Subcutaneous adipose tissue (tissue), 4 donors: Measurements from ENCODE around the gene PAAF1. TPM values are rescaled to one million over a fixed set of nuclear protein-coding genes. Genes with fewer than 3 reads are reported as not detected.

Experiments
- CTCF ChIP-seq: fragments of 450-650 bp; IDR thresholded peaks from one replicate; pipeline ENCODE4 v1.5.1; 2016; ENCODE audit warnings: low read depth, mild to moderate bottlenecking, control low read depth, antibody characterized with exemption, moderate library complexity
- total RNA-seq, 4 donors: library from RNA; depleted of rRNA; stranded (reverse); fragments of >200 nt; gene quantifications; one replicate each; pipeline ENCODE4 v1.1.0, GENCODE V29; 2016

The PAAF1 gene
- total RNA-seq, 4 donors from 2014 or later, result 8.2 to 28.4 (median 20.6) TPM

- no peak for TF ChIP-seq CTCF
These were observed 80.3 kb downstream of the PAAF1 start for GRCh38 chr11:73956876-73957653.

GRCh38 chr11:73957654-73958361, 81.0 kb downstream of the PAAF1 start:
- no peak for TF ChIP-seq CTCF

DNA sequence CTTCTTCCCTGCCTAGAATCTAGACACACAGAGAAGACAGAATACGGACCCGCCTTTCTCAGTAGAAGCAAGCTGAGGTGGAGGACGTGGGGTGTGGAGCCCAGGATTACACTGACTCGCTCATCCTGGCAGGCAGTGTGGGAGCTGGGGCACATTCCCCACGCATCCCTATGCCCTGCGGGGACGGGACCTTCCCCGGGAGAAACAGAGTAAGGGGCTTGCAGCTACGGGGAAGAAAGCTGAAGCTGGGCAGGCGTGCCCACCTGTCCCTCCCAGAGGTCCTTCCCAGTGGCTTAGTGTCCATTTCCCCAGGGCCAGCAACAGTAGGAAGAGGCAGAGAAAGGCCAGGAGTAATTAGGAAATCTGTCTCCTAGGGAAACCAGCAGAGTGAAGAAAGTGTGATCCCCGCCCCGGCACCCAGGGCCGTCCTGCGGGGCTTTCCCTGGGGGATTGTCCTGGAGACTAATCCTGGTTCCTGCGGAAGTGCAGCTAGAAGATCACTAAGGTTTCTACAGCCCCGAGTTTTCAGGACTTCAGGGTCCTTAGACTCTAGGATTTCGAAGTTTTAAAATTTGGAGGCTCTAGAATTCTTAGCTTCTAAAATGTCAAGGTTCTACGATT, 81.8 kb downstream of the PAAF1 start:
- no peak for TF ChIP-seq CTCF

GRCh38 chr11:73961321-73961720, 84.5 kb downstream of the PAAF1 start:
- TF ChIP-seq CTCF, result no peak

GRCh38 chr11:73962101-73962705, 85.4 kb downstream of the PAAF1 start:
- no peak for TF ChIP-seq CTCF

DNA sequence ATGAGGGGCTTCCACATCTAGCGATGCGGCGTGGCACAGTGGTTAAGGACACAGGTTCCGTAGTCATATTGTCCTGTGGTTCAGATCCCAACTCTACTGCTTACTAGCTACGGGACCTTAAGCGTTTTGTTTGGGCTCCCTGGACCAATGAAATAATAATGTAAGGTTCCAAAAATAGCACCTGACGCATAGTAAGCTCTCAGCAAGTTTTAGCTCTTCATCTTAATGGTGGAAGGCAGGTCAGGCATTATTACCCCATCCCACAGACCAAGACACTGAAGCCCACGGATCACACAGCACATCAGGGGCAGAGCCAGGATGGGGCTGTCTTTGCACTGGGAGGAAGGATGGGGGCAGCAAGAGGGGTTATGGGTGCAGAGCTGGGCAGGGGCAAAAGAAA, 87.1 kb downstream of the PAAF1 start:
- no peak for TF ChIP-seq CTCF
